Endodermal cell (in vitro differentiated cells): ENCODE measurements around the gene TEX44. TPM values are rescaled to one million over a fixed set of nuclear protein-coding genes. Genes with fewer than 3 reads are reported as not detected.

Experiments
- DNase-seq: peaks from one replicate; pipeline ENCODE4 v3.0.0-alpha.2; 2017
- H3K27ac ChIP-seq: 2 replicates; pipeline ENCODE4 v1.5.1; 2013; ENCODE audit warnings: mild to moderate bottlenecking, low read depth, low read length, moderate library complexity
- H3K27me3 ChIP-seq: 2 replicates; pipeline ENCODE4 v1.6.1; 2013; ENCODE audit warnings: mild to moderate bottlenecking, low read length, moderate library complexity; ENCODE audit not compliant: insufficient read depth, control insufficient read depth, poor library complexity, severe bottlenecking
- H3K36me3 ChIP-seq: 2 replicates; pipeline ENCODE4 v1.7.0; 2013; ENCODE audit warnings: mild to moderate bottlenecking, low read length, moderate library complexity; ENCODE audit not compliant: control insufficient read depth, insufficient read depth
- H3K4me1 ChIP-seq: one replicate; pipeline ENCODE4 v1.7.0; 2013; ENCODE audit warnings: low read length; ENCODE audit not compliant: control insufficient read depth, insufficient read depth
- H3K4me3 ChIP-seq: 2 replicates; pipeline ENCODE4 v1.5.1; 2013; ENCODE audit warnings: mild to moderate bottlenecking, low read length, moderate library complexity
- H3K9ac ChIP-seq: 2 replicates; pipeline ENCODE4 v1.6.1; 2013; ENCODE audit warnings: mild to moderate bottlenecking, low read length, moderate library complexity; ENCODE audit not compliant: poor library complexity, severe bottlenecking; ENCODE audit errors: extremely low read depth
- H3K9me3 ChIP-seq: 2 replicates; pipeline ENCODE4 v1.6.1; 2013; ENCODE audit warnings: mild to moderate bottlenecking, low read length, moderate library complexity; ENCODE audit not compliant: control insufficient read depth
- H3K27ac Mint-ChIP-seq: 2 replicates; pipeline ENCODE4 v1.8.0; 2020; ENCODE audit warnings: mixed read lengths
- H3K27me3 Mint-ChIP-seq: 2 replicates; pipeline ENCODE4 v1.8.0; 2021; ENCODE audit warnings: mild to moderate bottlenecking, mixed read lengths; ENCODE audit not compliant: insufficient read depth
- H3K36me3 Mint-ChIP-seq: 2 replicates; pipeline ENCODE4 v1.8.0; 2020; ENCODE audit warnings: low read depth, mixed read lengths
- H3K4me1 Mint-ChIP-seq: 2 replicates; pipeline ENCODE4 v1.8.0; 2020; ENCODE audit warnings: mixed read lengths
- H3K4me3 Mint-ChIP-seq: 2 replicates; pipeline ENCODE4 v1.8.0; 2020; ENCODE audit warnings: mild to moderate bottlenecking, moderate library complexity, mixed read lengths
- H3K9me3 Mint-ChIP-seq: 2 replicates; pipeline ENCODE4 v1.8.0; 2020; ENCODE audit warnings: mild to moderate bottlenecking, mixed read lengths
- CTCF ChIP-seq: fragments of 200-600 bp; sonication (generic); conservative IDR thresholded peaks from 2 replicates; pipeline ENCODE4 v1.5.0; 2021; ENCODE audit warnings: antibody characterized with exemption, mild to moderate bottlenecking
- WGBS, 2 experiments: methylation state at CpG; one replicate each; pipeline versions ENCODE4 v1.1.5 to v1.1.7; 2013; ENCODE audit warnings: missing lambda C conversion rate in 2 of 2, mixed read lengths in 1 of 2; ENCODE audit not compliant: insufficient coverage in 1 of 2, insufficient read length in 1 of 2; 5-methylcytosine and 5-hydroxymethylcytosine counted together
- total RNA-seq, 2 donors: library from RNA; stranded (reverse); fragmentation: NEBNext Ultra II Directional in 1 of 2; extraction: Animal tissue kit (Norgen Biotek cat#: 25700) in 1 of 2; gene quantifications; 2 replicates in 1 of 2; 3 replicates in 1 of 2; pipeline ENCODE4 v1.2.1, GENCODE V29; 2021

TEX44 gene
- total RNA-seq, 2 donors from 2014 or later, result not detected

GRCh38 chr2:231632559-231633142, 40.0 kb downstream of the TEX44 start:
- no peak overlapping the region for H3K4me3 ChIP-seq
- no peaks in the 10 kb centered on the region for H3K36me3 Mint-ChIP-seq
- WGBS, 2 experiments, result 92 to 95% methylated on average over 14 of the region's 14 CpGs
- H3K4me3 Mint-ChIP-seq, result no peak overlapping the region
- H3K27ac Mint-ChIP-seq, result no peak overlapping the region
- H3K9me3 Mint-ChIP-seq, result no peaks in the 10 kb centered on the region
- peaks cover 3% of the 10 kb centered on the region for H3K4me1 Mint-ChIP-seq
- H3K9ac ChIP-seq, result no peak overlapping the region
- no peak for DNase-seq
- no peaks in the 10 kb centered on the region for H3K27me3 Mint-ChIP-seq
- H3K27ac ChIP-seq, result no peak overlapping the region
- no peaks in the 10 kb centered on the region for H3K27me3 ChIP-seq
- no peaks in the 10 kb centered on the region for H3K36me3 ChIP-seq
- H3K4me1 ChIP-seq, result no peaks in the 10 kb centered on the region
- H3K9me3 ChIP-seq, result no peaks in the 10 kb centered on the region
- TF ChIP-seq CTCF, result no peak

DNA sequence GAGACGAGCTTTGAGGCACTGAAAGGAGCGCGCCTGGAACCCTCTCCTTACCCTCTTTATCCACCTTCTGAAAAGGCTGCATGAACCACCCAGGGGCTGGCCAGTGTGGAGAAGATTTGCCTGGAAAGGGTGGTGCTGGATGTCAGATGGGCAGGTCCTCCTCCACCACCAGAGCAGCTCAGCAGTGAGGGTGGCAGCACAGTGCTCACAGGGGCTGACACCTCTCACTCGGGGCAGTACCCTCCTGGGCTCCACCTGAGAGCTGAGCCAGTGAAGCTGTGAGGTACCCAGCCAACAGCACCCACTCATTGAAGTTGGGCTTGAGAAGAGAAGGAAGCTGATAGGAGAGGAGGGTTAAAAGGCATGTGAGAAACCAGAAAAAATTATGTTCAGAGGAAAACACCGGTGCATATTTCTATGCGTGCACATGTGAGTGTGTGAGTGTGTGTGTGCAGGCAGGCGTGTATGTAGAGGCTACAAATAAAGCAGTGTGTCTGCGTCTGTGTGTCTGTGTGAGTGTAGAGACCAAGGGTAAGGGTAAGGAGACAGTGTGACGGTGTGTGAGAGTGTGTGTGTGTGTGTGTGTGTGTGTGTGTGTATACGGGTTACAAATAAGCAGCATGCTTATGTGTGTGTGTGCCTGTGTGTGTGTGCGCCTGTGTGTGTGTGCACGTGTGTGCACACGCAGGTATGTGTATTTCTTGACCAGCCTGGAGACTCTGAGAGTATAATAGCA, 40.7 kb downstream of the TEX44 start:
- WGBS, 2 experiments, result 95 to 97% methylated on average over 5 to 13 of the region's 13 CpGs
- DNase-seq, result no peak
- Mint-ChIP-seq H3K4me1 (no peaks in the 10 kb centered on the region), H3K27ac (no peak overlapping the region), H3K36me3 (no peaks in the 10 kb centered on the region), H3K9me3 (no peaks in the 10 kb centered on the region), H3K4me3 (no peak overlapping the region), H3K27me3 (no peaks in the 10 kb centered on the region)
- no peak for TF ChIP-seq CTCF
- H3K27ac ChIP-seq, result no peak overlapping the region
- H3K9ac ChIP-seq, result no peak overlapping the region
- H3K9me3 ChIP-seq, result no peaks in the 10 kb centered on the region
- H3K27me3 ChIP-seq, result no peaks in the 10 kb centered on the region
- no peaks in the 10 kb centered on the region for H3K36me3 ChIP-seq
- no peaks in the 10 kb centered on the region for H3K4me1 ChIP-seq
- no peak overlapping the region for H3K4me3 ChIP-seq

- H3K36me3 Mint-ChIP-seq, result no peaks in the 10 kb centered on the region
- Histone ChIP-seq H3K9me3 (no peaks in the 10 kb centered on the region), H3K4me3 (no peak overlapping the region), H3K36me3 (no peaks in the 10 kb centered on the region), H3K27me3 (no peaks in the 10 kb centered on the region), H3K9ac (no peak overlapping the region), H3K27ac (no peak overlapping the region), H3K4me1 (no peaks in the 10 kb centered on the region)
- H3K9me3 Mint-ChIP-seq, result no peaks in the 10 kb centered on the region
- H3K4me1 Mint-ChIP-seq, result no peaks in the 10 kb centered on the region
- no peak overlapping the region for H3K4me3 Mint-ChIP-seq
- 78 to 100% methylated on average over 1 to 2 of the region's 2 CpGs for WGBS, 2 experiments
- no peak for DNase-seq
- no peak for TF ChIP-seq CTCF
- no peak overlapping the region for H3K27ac Mint-ChIP-seq
- H3K27me3 Mint-ChIP-seq, result no peaks in the 10 kb centered on the region
Measured at GRCh38 chr2:231634412-231634811, 41.7 kb downstream of the TEX44 start.
